Stimulated activated CD4-positive, alpha-beta T cell treated with anti-CD3 and anti-CD28 coated beads, Interleukin-15, amount 100 ng/mL, for 24 hours (primary cell): ENCODE measurements around the gene PRRC1.
"Not testable (repeated sequence)": the region's sequence is repeated elsewhere in the genome, so short reads cannot be mapped to it uniquely, and the experiment has no call there.

Source experiments
- DNase-seq: peaks from one replicate; pipeline ENCODE4 v3.0.0-alpha.2; 2020

PRRC1 gene

DNA sequence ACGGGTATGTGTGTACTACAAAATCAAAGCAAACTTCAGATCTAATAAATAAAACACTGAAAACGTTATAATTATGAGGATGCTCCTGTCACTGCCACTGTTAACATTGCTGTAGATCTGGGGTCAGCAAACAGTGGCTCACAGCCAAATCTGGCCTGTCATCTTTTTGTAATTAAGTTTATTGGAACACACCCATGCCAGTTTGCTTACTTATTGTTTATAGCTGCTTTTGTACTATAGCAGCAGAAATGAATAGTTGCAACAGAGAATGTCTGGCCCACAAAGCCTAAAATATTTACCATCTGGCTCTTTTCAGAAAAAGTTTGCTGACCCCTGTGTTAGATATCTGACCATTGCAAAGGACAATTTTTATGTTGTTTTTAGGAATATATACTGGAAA lies 32.1 kb downstream of the PRRC1 start:
- no peak for DNase-seq

DNA sequence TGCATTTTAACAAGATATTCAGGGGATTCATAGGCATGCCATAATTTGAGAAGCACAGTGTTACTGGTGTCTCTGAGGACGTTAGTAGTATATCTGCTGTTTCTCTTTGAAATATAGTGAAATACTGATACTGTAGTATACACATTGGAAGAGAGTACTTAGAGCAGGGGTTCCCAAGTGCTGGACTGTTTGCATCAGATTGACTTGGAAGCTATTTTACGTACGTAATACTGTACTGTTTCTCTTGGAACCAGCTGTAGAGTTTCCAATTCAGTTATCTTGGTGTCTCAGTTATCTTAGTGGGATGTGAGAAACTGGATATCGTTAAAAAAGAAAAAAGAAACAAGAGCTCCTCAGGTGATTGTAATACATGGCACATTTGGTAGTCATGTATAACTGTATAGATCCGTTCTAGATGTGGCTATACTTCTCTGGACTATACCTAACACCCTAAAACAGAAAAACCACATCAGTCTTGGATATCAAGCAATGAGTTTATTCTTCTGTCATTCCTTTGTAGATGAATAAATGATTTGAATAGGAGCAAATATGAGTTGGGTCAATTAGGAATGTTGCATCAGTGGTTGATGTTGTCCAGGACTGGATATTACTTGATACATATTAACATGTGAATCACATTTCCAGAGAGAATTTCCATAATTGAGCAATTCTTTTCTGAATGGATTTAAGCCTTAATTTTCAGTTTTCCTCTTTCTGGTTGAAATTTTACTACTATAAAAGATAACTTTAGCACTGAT lies 33.4 kb downstream of the PRRC1 start:
- DNase-seq = no peak

DNA sequence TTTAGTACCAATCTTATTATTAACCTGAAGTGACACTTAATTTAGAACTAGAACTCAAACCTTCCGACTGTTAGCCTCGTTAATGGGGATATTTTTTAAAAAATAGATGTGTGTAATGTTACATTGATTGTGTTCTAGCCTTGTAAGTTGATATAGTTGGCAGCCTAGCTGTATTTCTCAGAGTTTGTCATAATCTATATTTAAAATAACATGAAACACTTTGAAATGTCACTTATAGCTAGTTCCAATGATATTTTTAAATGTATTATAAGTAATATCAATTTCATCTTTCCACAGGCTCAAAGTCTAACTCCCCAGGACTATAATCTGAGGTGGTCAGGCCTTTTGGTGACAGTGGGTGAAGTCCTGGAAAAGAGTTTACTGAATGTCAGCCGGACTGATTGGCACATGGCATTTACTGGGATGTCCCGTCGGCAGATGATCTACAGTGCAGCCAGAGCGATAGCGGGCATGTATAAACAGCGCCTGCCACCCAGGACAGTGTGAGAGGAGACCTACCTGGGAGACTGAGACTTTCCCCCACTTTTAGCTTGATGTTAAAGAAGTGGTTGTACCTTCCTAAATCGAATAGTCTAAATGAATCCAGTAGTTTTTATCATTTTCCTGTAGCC lies 34.1 kb downstream of the PRRC1 start:
- no peak for DNase-seq

DNA sequence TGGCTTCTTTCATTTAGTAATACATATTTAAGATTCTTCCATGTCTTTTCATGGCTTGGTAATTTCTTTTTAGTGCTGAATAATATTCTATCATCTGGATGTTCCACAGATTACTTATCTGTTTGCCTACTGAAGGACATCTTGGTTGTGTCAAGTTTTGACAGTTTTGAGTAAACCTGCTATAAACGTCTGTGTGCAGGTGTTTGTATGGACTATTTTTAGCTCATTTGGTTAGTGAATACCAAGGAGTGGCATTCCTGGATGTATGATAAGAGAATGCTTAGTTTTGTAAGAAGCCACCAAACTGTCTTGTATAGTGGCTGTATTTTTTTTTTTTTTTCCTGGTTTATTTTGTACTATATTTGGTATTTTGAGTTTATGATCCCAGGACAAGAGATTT lies 38.4 kb downstream of the PRRC1 start:
- DNase-seq = no peak

GRCh38 chr5:127556609-127557334 lies 39.3 kb downstream of the PRRC1 start:
- no peak for DNase-seq

DNA sequence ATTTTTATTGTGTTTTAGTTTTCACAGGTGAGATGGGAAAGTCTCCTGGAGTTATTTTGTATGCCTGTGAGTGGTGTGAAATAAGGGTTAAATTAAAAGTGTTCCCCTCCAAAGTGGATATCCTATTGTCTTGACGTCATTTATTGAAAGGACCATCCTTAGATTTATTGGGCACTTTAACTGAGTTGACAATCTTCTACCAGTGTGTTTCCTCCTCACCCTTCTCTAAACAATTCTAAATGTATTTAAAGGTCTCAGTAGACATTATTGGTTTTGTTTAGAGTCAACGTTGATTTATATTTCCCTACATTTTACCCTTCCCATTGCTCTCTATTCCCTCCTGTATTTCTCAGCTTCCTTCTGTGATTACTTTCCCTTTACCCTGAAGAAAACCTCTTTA lies 40.8 kb downstream of the PRRC1 start:
- no peak for DNase-seq

- DNase-seq = no peak
These were observed 43.8 kb downstream of the PRRC1 start for GRCh38 chr5:127561254-127561653.

DNA sequence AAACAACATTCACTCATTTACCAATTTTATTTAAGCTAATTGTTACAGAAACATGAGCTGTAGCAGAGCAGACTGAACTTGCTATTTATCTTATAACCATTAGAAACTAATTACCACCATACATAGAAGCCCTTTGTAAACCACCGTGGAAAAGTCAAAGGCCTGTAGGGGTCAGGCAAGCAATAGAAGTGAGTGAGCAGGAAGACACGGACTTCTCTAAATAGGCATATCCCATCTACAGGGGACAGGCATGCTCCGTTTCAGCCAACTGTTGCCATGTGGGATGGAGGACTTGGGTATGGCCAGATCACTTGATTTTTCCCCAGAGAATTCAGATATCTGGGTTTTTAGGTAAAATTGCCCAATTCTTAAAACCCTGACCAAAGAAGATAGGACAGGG lies 44.8 kb downstream of the PRRC1 start:
- DNase-seq = no peak

DNA sequence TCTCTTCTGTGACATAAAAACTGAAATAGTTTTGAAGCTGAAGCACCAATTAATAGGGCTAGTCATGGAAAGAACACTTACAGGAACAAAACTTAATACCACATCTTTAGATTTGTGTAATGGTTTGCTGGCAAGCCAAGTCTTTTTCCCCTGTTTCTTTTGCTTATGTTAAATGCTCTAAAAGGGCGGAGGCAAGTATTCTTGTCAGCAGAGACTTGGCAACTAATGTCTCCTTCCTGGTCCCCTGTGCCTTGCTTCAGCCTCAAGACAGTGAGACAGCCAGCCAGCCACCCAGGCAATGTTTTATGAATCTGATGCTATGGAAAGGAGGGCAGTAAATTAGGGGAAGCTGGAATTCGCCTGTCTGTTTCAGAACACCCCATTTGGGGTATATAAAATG lies 45.7 kb downstream of the PRRC1 start:
- no peak for DNase-seq

GRCh38 chr5:127564002-127564769 lies 46.7 kb downstream of the PRRC1 start:
- DNase-seq = peak; percentile 52

GRCh38 chr5:127565586-127566270 lies 48.3 kb downstream of the PRRC1 start:
- DNase-seq = no peak

- no peak for DNase-seq
These were observed 49.8 kb downstream of the PRRC1 start for GRCh38 chr5:127567026-127567768.

DNA sequence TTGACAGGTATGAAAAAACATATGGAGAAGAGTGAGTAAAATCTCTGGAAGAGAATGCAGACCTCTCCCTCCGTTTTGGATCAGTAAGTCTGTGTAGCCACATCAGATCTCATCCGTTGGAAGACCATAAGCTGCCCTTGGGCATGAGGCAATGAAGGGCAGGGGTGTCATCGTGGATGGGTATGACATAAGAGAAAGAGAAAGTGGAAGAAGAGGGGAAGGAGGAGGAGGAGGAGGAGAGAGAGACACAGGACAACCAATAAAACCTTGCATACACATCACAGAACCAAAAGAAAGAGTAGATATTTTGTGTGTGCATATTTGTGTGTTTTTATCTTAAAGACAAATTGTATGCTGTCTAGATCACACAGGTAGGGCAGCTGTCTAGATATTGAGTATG lies 50.7 kb downstream of the PRRC1 start:
- no peak for DNase-seq

GRCh38 chr5:127569471-127569870 lies 52.0 kb downstream of the PRRC1 start:
- DNase-seq = not testable (repeated sequence)

- DNase-seq = no peak
These were observed 54.1 kb downstream of the PRRC1 start for GRCh38 chr5:127571314-127572131.

- DNase-seq = no peak
These were observed 55.5 kb downstream of the PRRC1 start for GRCh38 chr5:127572930-127573329.

DNA sequence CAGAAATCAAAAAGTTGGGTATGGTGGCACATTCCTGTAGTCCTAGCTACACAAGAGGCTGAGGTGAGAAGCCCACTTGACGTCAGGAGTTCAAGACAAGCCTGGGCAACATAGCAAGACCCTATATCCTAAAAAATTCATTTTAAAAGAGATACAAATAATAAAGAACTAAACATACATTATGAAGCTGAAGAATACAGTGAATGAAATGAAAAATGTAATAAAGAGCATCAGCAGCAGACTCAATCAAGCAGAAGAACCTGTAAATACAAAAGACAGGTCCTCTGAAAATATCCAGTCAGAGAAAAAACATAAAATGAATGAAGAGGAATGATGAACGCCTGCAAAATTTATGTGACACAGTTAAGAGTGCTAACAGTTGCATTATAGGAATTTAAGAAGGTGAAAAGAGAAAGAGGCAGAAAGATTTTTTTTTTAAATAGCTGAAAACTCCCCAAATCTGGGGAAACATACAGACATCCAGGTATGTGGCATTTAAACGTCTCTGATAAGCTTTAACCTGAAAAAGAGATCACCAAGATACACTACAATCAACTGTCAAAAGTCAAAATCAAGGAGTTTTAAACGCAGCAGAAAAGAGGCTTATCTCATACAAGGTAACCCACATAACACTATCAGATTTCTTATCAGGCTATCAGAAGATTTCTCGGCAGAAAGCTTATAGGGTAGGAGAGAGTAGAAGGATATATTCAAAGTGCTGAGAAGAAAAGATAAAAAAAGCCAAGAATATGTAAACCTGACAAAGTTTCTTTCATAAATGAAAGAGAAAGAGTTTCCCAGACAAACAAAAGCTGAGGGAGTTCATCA lies 57.6 kb downstream of the PRRC1 start:
- no peak for DNase-seq

DNA sequence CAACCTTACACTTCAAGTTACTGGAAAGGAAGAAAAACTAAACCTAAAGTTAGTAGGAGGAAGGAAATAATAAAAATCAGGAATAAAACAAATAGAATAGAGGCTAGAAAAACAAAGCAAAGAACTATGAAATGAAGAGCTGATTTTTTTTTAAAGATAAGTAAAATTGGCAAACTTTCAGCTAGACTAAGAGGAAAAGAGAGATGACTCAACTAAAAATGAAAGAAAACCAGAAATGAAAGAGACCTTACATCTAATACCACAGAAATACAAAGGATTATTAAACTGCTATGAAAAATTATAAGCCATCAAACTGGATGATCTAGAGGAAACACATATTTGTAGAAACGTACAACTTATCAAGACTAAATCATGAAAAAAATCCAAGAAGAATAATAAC lies 60.0 kb downstream of the PRRC1 start:
- no peak for DNase-seq

GRCh38 chr5:127580731-127581130 lies 63.3 kb downstream of the PRRC1 start:
- no peak for DNase-seq

DNA sequence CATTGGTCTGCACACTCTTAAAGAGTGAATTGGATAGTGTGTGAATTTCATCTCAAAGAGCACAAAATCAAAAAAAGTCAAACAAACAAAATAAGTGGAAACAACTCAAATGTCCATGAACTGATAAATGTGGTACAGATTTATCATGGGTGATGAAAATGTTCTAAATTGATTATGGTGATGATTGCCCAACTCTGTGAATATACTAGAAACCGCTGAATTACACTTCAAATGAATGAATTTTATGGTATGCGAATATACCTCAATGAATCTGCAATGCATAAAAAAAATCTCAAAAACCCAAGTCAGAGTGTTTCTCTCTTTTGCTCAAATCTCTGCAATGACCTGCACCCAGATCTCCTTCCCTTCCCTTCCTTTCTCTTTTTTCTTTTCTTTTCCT lies 64.0 kb downstream of the PRRC1 start:
- DNase-seq = no peak
